Heart left ventricle (tissue), 16 donors: ENCODE results near the gene MRPL4. TPM values are rescaled to one million over a fixed set of nuclear protein-coding genes. Genes with fewer than 3 reads are reported as not detected.

Experiments
- ATAC-seq, 4 donors: fragments of 200-7000 bp; cut with Tn5 transposase; one replicate each; pipeline ENCODE4 v1.9.1; 2020 to 2022; ENCODE audit warnings: moderate library complexity in 4 of 4, mild to moderate bottlenecking in 3 of 4, moderate number of reproducible peaks in 1 of 4
- DNase-seq, 5 donors: peaks; one replicate each; pipeline ENCODE4 v3.0.0-alpha.2; 2020
- H3K27ac ChIP-seq, 12 donors: fragments of 200-600 bp; sonication (generic) in 4 of 12; one replicate each; pipeline versions ENCODE4 v1.5.0 to v1.8.0; 2016 to 2022; ENCODE audit warnings: mild to moderate bottlenecking in 2 of 12
- H3K27me3 ChIP-seq, 9 donors: fragments of 200-600 bp; sonication (generic) in 2 of 9; one replicate each; pipeline versions ENCODE4 v1.5.1 to v1.8.0; 2016 to 2022; ENCODE audit warnings: mild to moderate bottlenecking in 3 of 9
- H3K36me3 ChIP-seq, 9 donors: fragments of 200-600 bp; sonication (generic) in 2 of 9; one replicate each; pipeline versions ENCODE4 v1.5.0 to v1.8.0; 2018 to 2022; ENCODE audit warnings: mild to moderate bottlenecking in 2 of 9
- H3K4me1 ChIP-seq, 12 donors: fragments of 200-600 bp; sonication (generic) in 4 of 12; one replicate each; pipeline versions ENCODE4 v1.5.0 to v1.8.0; 2016 to 2022; ENCODE audit warnings: mild to moderate bottlenecking in 3 of 12
- H3K4me3 ChIP-seq, 12 donors: fragments of 200-600 bp; sonication (generic) in 4 of 12; one replicate each; pipeline versions ENCODE4 v1.5.0 to v1.8.0; 2017 to 2022; ENCODE audit warnings: mild to moderate bottlenecking in 9 of 12, moderate library complexity in 4 of 12
- H3K9me3 ChIP-seq, 12 donors: fragments of 200-600 bp; sonication (generic) in 4 of 12; one replicate each; pipeline versions ENCODE4 v1.5.0 to v1.8.0; 2016 to 2022; ENCODE audit warnings: mild to moderate bottlenecking in 1 of 12
- CTCF ChIP-seq, 12 donors: fragments of 200-600 bp; sonication (generic) in 4 of 12; IDR thresholded peaks; one replicate each; pipeline versions ENCODE4 v1.5.0 to v1.8.0; 2018 to 2022; ENCODE audit warnings: antibody characterized with exemption in 12 of 12, mild to moderate bottlenecking in 5 of 12
- POLR2A ChIP-seq, 2 donors: fragments of 450-650 bp; IDR thresholded peaks; one replicate each; pipeline ENCODE4 v1.6.1; 2017; ENCODE audit warnings: antibody characterized with exemption in 2 of 2, mild to moderate bottlenecking in 2 of 2, moderate library complexity in 2 of 2
- WGBS, 4 donors: extraction: QIAGEN DNeasy Blood & Tissue Kit in 2 of 4; methylation state at CpG; one replicate each; pipeline versions ENCODE4 v1.1.5 to v1.1.7; 2013 to 2018; 5-methylcytosine and 5-hydroxymethylcytosine counted together
- intact Hi-C, 10 donors: fragments of 100-400 bp; cut with DNase I; formaldehyde crosslinking; loops; one replicate each; pipeline versions ENCODE4 v1.11.1 to v1.14.2; 2022
- polyA plus RNA-seq, 2 donors: library from polyadenylated mRNA; stranded (reverse); fragments of 200-250 nt; gene quantifications; one replicate each; pipeline ENCODE4 v1.2.3, GENCODE V29; 2013
- total RNA-seq, 9 donors: library from RNA; depleted of rRNA in 2 of 9; stranded (reverse); fragments of >200 nt in 2 of 9; fragmentation: NEBNext Ultra II Directional in 3 of 9; extraction: Animal tissue kit (Norgen Biotek cat#: 25700) in 3 of 9; gene quantifications; one replicate each; pipeline versions ENCODE4 v1.1.0 to v1.2.4, GENCODE V29; 2016 to 2023
- donor health status: ischemic (EF 13 %, LVEDD 7.1; RV severe dilation, severe dysfunction).
- donor health status: healthy with polysubstance abuse.
- donor health status: DM: no; HTN: yes; CAD: no.
- donor health status: DM: no; HTN: no; CAD: no.
- donor health status: ischemic (EF 25% LVEDD 6.9; RV normal size, moderate dysfunction).
- donor health status: ischemic (EF 25% LVEDD 5.7; RV mildly dilated, moderate dysfunction).
- donor health status: healthy.
- donor health status: DM: yes; HTN: yes; CAD: no.
- donor health status: ischemic (EF 35%, LVEDD 5.7; RV mildly dilated, moderate dysfunction).
- donor health status: nonischemic (EF 11% LVEDD 7.7; RV severe dilation, severe dysfunction).
- donor health status: DM: yes; HTN: yes; CAD: no.
- donor health status: PGD.
- donor health status: ischemic (EF 29% LVEDD 5.4; RV normal size, mild dysfunction).
- donor health status: nonischemic (EF 23%, LVEDD 6.1; RV moderate dilation, normal function).

MRPL4 gene
- total and polyA plus RNA-seq, 11 donors = 37.7 to 123 (median 68.2) TPM

GRCh38 chr19:10269333-10270179, 17.5 kb downstream of the MRPL4 start:
- intact Hi-C loops = loop anchor here (1.0 to 5.0 kb wide), 7 partner anchors 63 to 121 kb away; partner anchors contain the start of gene RAVER1 (in 3 of the 10)
- peaks cover 0 to 23% (median 3%) of the 10 kb centered on the region in 9 donors for H3K27me3 ChIP-seq
- peaks cover 0 to 73% (median 17%) of the 10 kb centered on the region in 12 donors for H3K4me1 ChIP-seq
- ATAC-seq (peak; percentile 79 to 88 (median 84)), DNase-seq (peak; percentile 87 to 94 (median 90))
- H3K4me3 ChIP-seq = peak overlapping the region; percentile 19 to 78 (median 60)
- H3K36me3 ChIP-seq = peaks cover 0 to 9% (median under 1%) of the 10 kb centered on the region in 9 donors
- TF ChIP-seq POLR2A (IDR thresholded peaks at IDR 0.05) = no peak
- TF ChIP-seq CTCF (IDR thresholded peaks at IDR 0.05) = peak; percentile 94 to 98 (median 96)
- H3K9me3 ChIP-seq = no peaks in the 10 kb centered on the region
- peak overlapping the region; percentile 69 to 99 (median 88) for H3K27ac ChIP-seq
- WGBS, 4 donors = 3 to 5% (median 4%) methylated on average over 44 to 59 of the region's 59 CpGs

GRCh38 chr19:10270180-10270615, 18.2 kb downstream of the MRPL4 start:
- Histone ChIP-seq H3K4me1 (peaks cover 0 to 75% (median 17%) of the 10 kb centered on the region in 12 donors), H3K36me3 (peaks cover 0 to 16% (median 6%) of the 10 kb centered on the region in 9 donors), H3K9me3 (no peaks in the 10 kb centered on the region), H3K27me3 (peaks cover 0 to 23% (median 3%) of the 10 kb centered on the region in 9 donors), H3K4me3 (peak overlapping the region; percentile 19 to 78 (median 60)), H3K27ac (peak overlapping the region; percentile 69 to 99 (median 88))
- intact Hi-C loops = loop anchor here in 4 of 10 donors (1.0 to 5.0 kb wide), 3 partner anchors 62 to 64 kb away; partner anchors contain the start of gene RAVER1 (in 3 of the 4)
- WGBS, 4 donors = 2 to 3% (median 3%) methylated on average over 16 to 37 of the region's 37 CpGs
- TF ChIP-seq CTCF (IDR thresholded peaks at IDR 0.05) = no peak
- TF ChIP-seq POLR2A (IDR thresholded peaks at IDR 0.05) = no peak
- DNase-seq (peak; percentile 72 to 91 (median 80)), ATAC-seq (peak; percentile 15 to 66 (median 58))

GRCh38 chr19:10270616-10271394, 18.8 kb downstream of the MRPL4 start, which contains the start of gene ICAM1:
TSS of gene ICAM1 (plus strand) at chr19:10271120. CDS start at chr19:10271160, 40 bp downstream.
- Histone ChIP-seq H3K27ac (peak within 1 kb of the TSS; percentile 69 to 99 (median 88)), H3K36me3 (peaks cover 0 to 22% (median 8%) of the 10 kb centered on the region in 9 donors), H3K4me1 (peaks cover 0 to 70% (median 17%) of the 10 kb centered on the region in 12 donors), H3K9me3 (no peaks in the 10 kb centered on the region), H3K27me3 (peaks cover 0 to 23% (median 3%) of the 10 kb centered on the region in 9 donors), H3K4me3 (peak within 1 kb of the TSS; percentile 19 to 78 (median 60))
- intact Hi-C loops = loop anchor here in 4 of 10 donors (1.0 to 5.0 kb wide), 3 partner anchors 61 to 63 kb away; partner anchors contain the start of gene RAVER1 (in 3 of the 4)
- DNase-seq (peak; percentile 84 to 91 (median 87)), ATAC-seq (peak; percentile 35 to 74 (median 72))
- TF ChIP-seq CTCF (IDR thresholded peaks at IDR 0.05) = peak in 2 of 12 donors; percentile 9 to 24
- peak in 1 of 2 donors; percentile 62 for TF ChIP-seq POLR2A (IDR thresholded peaks at IDR 0.05)
- 2 to 4% (median 3%) methylated on average over 30 to 51 of the region's 51 CpGs for WGBS, 4 donors
